K562 (cell line): Measurements from ENCODE around the gene ITPRIPL2. TPM values are rescaled to one million over a fixed set of nuclear protein-coding genes. Genes with fewer than 3 reads are reported as not detected.

Experiments
- ATF1 ChIP-seq, 2 experiments: fragments of 450-650 bp in 1 of 2; IDR thresholded peaks; 2 replicates each; pipeline ENCODE4 v1.6.1; 2016; ENCODE audit warnings: missing compliant biosample characterization in 1 of 2, missing genetic modification characterization in 1 of 2
- ELF1 ChIP-seq: fragments of 200-800 bp; sonication (Bioruptor generic); IDR thresholded peaks from 2 replicates; pipeline ENCODE4 v1.6.1; 2016; ENCODE audit warnings: missing genetic modification characterization, missing compliant biosample characterization
- ESRRB ChIP-seq: fragments of 250-450 bp; sonication (Bioruptor Pico); IDR thresholded peaks from 2 replicates; pipeline ENCODE4 v1.5.0; 2020; ENCODE audit warnings: mild to moderate bottlenecking, moderate library complexity, borderline replicate concordance
- FOSL1 ChIP-seq: fragments of 200-800 bp; sonication (Bioruptor generic); conservative IDR thresholded peaks from 2 replicates; pipeline ENCODE4 v1.6.1; 2016; ENCODE audit warnings: missing genetic modification characterization, missing compliant biosample characterization
- JUN ChIP-seq, 2 experiments: sonication (generic) in 1 of 2; formaldehyde crosslinking in 1 of 2; IDR thresholded peaks; 2 replicates each; pipeline versions ENCODE4 v1.6.1 to v1.8.0; 2012 to 2022; ENCODE audit warnings: borderline replicate concordance in 2 of 2, mild to moderate bottlenecking in 2 of 2, improper control_type of control experiment in 1 of 2, low read depth in 1 of 2, low read length in 1 of 2, missing genetic modification reagents in 1 of 2
- PBX2 ChIP-seq, 2 experiments: IDR thresholded peaks in 1 of 2; conservative IDR thresholded peaks in 1 of 2; 2 replicates each; pipeline ENCODE4 v1.6.1; 2016; ENCODE audit warnings: low read depth in 2 of 2, mild to moderate bottlenecking in 1 of 2, missing compliant biosample characterization in 1 of 2, missing genetic modification characterization in 1 of 2, moderate library complexity in 1 of 2
- RERE ChIP-seq: sonication (generic); formaldehyde crosslinking; IDR thresholded peaks from 2 replicates; pipeline ENCODE4 v1.8.0; 2023; ENCODE audit warnings: missing genetic modification reagents, mild to moderate bottlenecking, borderline replicate concordance
- SP1 ChIP-seq: sonication (generic); formaldehyde crosslinking; IDR thresholded peaks from 2 replicates; pipeline ENCODE4 v1.8.1; 2022; ENCODE audit warnings: mild to moderate bottlenecking, missing genetic modification reagents
- TAL1 ChIP-seq: fragments of 450-650 bp; IDR thresholded peaks from 2 replicates; pipeline ENCODE4 v1.6.1; 2016; ENCODE audit warnings: mild to moderate bottlenecking
- ZFP91 ChIP-seq: sonication (generic); formaldehyde crosslinking; IDR thresholded peaks from 2 replicates; pipeline ENCODE4 v1.8.0; 2022; ENCODE audit warnings: mild to moderate bottlenecking, missing genetic modification reagents
- ZNF316 ChIP-seq: fragments of 450-650 bp; IDR thresholded peaks from 2 replicates; pipeline ENCODE4 v1.6.1; 2016
- ZNF740 ChIP-seq, 3 experiments: fragments of 200-800 bp in 1 of 3; sonication (Bioruptor generic) in 1 of 3; sonication (generic) in 1 of 3; formaldehyde crosslinking in 1 of 3; IDR thresholded peaks; 2 replicates each; pipeline versions ENCODE4 v1.6.1 to v1.8.0; 2016 to 2022; ENCODE audit warnings: mild to moderate bottlenecking in 2 of 3, missing compliant biosample characterization in 2 of 3, missing genetic modification characterization in 2 of 3, missing genetic modification reagents in 1 of 3
- ZNF76 ChIP-seq: fragments of 250-450 bp; sonication (Bioruptor Pico); IDR thresholded peaks from 2 replicates; pipeline ENCODE4 v1.4.0; 2020; ENCODE audit warnings: mild to moderate bottlenecking, moderate library complexity, borderline replicate concordance
- polyA plus RNA-seq, 8 experiments: library from polyadenylated mRNA; depleted of rRNA in 4 of 8; stranded (reverse) in 5 of 8; unstranded in 3 of 8; fragments of >200 nt; fragmentation: Nextera tagmentation in 2 of 8; fragmentation: Illumina TruSeq in 1 of 8; extraction: Ambion mirVana in 2 of 8; extraction: Trizol in 1 of 8; gene quantifications; 2 replicates each; pipeline versions ENCODE4 v1.2.1 to v1.2.3, GENCODE V29; 2011 to 2014; ENCODE audit warnings: inconsistent platforms in 1 of 8, missing spikeins in 1 of 8
- total RNA-seq, 7 experiments: library from RNA; depleted of rRNA in 6 of 7; stranded (reverse); fragments of >200 nt in 6 of 7; fragmentation: Illumina TruSeq in 2 of 7; extraction: Trizol in 2 of 7; gene quantifications; 2 replicates each; pipeline versions ENCODE4 v1.2.1 to v1.2.3, GENCODE V29; 2011 to 2021; ENCODE audit warnings: low replicate concordance in 1 of 7

Gene ITPRIPL2
- total and polyA plus RNA-seq, 9 of the 15 experiments (the other 6 are each of a cell fraction or from before 2014, with no cell fraction given): 0.04 to 2.2 (median 0.58) TPM

GRCh38 chr16:19130852-19131824 lies 17.4 kb downstream of the ITPRIPL2 start (continued):
- TF ChIP-seq PBX2 (CRISPR knock-in tag; IDR thresholded peaks at IDR 0.05; ENCODE audit: low read depth) (no peak), PBX2 (tag; conservative IDR thresholded peaks at IDR 0.05; ENCODE audit: low read depth) (no peak), ZNF316 (no peak), FOSL1 (tag) (peak; percentile 37), ELF1 (tag) (0 out of 2 replicates have a peak, but pooled peaks have one; percentile 40), ATF1 (CRISPR knock-in tag; IDR thresholded peaks at IDR 0.05) (no peak), ATF1 (tag; IDR thresholded peaks at IDR 0.05) (no peak), JUN (IDR thresholded peaks at IDR 0.05; ENCODE audit: borderline replicate concordance, low read depth, low read length) (0 out of 2 replicates have a peak, but pooled peaks have one; percentile 10), JUN (CRISPR knock-in tag; IDR thresholded peaks at IDR 0.05; ENCODE audit: borderline replicate concordance) (no peak), TAL1 (no peak), ZFP91 (CRISPR knock-in tag) (no peak), RERE (CRISPR knock-in tag) (no peak), ZNF740 (CRISPR knock-in tag; IDR thresholded peaks at IDR 0.05) (no peak), ZNF740 (tag; IDR thresholded peaks at IDR 0.05) (no peak), ZNF76 (no peak), ESRRB (CRISPR knock-in tag) (no peak), SP1 (CRISPR knock-in tag) (no peak)
